Measurements from ENCODE around the gene ZFP57. TPM values are rescaled to one million over a fixed set of nuclear protein-coding genes. Genes with fewer than 3 reads are reported as not detected.

The ZFP57 gene
- total and polyA plus RNA-seq, 10 of the 15 experiments (the other 5 are each of a cell fraction or from before 2014, with no cell fraction given) = not detected

- 0 out of 4 replicates have a peak, but pooled peaks of 1 of the 2 experiments have one; percentile 27 for TF ChIP-seq EP300 (IDR thresholded peaks at IDR 0.05; ENCODE audit: borderline replicate concordance in 1 of 2, control insufficient read depth in 1 of 2, low read depth in 2 of 2, low read length in 2 of 2)
- TF ChIP-seq ZBED1 (IDR thresholded peaks at IDR 0.05; ENCODE audit: borderline replicate concordance) = no peak
- TF ChIP-seq CBX5 (IDR thresholded peaks at IDR 0.05; ENCODE audit: low read depth) = no peak
- TF ChIP-seq, protein P1, sequence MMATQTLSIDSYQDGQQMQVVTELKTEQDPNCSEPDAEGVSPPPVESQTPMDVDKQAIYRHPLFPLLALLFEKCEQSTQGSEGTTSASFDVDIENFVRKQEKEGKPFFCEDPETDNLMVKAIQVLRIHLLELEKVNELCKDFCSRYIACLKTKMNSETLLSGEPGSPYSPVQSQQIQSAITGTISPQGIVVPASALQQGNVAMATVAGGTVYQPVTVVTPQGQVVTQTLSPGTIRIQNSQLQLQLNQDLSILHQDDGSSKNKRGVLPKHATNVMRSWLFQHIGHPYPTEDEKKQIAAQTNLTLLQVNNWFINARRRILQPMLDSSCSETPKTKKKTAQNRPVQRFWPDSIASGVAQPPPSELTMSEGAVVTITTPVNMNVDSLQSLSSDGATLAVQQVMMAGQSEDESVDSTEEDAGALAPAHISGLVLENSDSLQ (IDR thresholded peaks at IDR 0.05) = no peak
- TF ChIP-seq, protein P2, sequence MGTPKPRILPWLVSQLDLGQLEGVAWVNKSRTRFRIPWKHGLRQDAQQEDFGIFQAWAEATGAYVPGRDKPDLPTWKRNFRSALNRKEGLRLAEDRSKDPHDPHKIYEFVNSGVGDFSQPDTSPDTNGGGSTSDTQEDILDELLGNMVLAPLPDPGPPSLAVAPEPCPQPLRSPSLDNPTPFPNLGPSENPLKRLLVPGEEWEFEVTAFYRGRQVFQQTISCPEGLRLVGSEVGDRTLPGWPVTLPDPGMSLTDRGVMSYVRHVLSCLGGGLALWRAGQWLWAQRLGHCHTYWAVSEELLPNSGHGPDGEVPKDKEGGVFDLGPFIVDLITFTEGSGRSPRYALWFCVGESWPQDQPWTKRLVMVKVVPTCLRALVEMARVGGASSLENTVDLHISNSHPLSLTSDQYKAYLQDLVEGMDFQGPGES (IDR thresholded peaks at IDR 0.05) = 0 out of 2 replicates have a peak, but pooled peaks have one; percentile 39
- peak; percentile 76 to 85; a peak in 3 of 4 replicates for TF ChIP-seq IKZF2 (IDR thresholded peaks at IDR 0.05)
- no peak for TF ChIP-seq DPF2 (IDR thresholded peaks at IDR 0.05)
- TF ChIP-seq YY1 (IDR thresholded peaks at IDR 0.05; ENCODE audit: low read depth, low read length) = peak; percentile 82
- no peak for TF ChIP-seq RB1 (IDR thresholded peaks at IDR 0.05; ENCODE audit: borderline replicate concordance)
- TF ChIP-seq CBX3 (IDR thresholded peaks at IDR 0.05; ENCODE audit: borderline replicate concordance, low read depth) = no peak
- TF ChIP-seq CHD4 (IDR thresholded peaks at IDR 0.05) = no peak
- peak; percentile 2; the same call in 1 of the 2 replicates for TF ChIP-seq PAX5 (IDR thresholded peaks at IDR 0.05; ENCODE audit: borderline replicate concordance, low read depth, low read length)
- TF ChIP-seq KDM1A (IDR thresholded peaks at IDR 0.05; ENCODE audit: borderline replicate concordance) = no peak
- TF ChIP-seq USF2 (IDR thresholded peaks at IDR 0.05; ENCODE audit: borderline replicate concordance, low read depth, low read length) = no peak
- TF ChIP-seq ZNF622 (IDR thresholded peaks at IDR 0.05) = no peak
- TF ChIP-seq EED (IDR thresholded peaks at IDR 0.05; ENCODE audit: low read depth) = 0 out of 2 replicates have a peak, but pooled peaks have one; percentile 47
- TF ChIP-seq, protein P3, sequence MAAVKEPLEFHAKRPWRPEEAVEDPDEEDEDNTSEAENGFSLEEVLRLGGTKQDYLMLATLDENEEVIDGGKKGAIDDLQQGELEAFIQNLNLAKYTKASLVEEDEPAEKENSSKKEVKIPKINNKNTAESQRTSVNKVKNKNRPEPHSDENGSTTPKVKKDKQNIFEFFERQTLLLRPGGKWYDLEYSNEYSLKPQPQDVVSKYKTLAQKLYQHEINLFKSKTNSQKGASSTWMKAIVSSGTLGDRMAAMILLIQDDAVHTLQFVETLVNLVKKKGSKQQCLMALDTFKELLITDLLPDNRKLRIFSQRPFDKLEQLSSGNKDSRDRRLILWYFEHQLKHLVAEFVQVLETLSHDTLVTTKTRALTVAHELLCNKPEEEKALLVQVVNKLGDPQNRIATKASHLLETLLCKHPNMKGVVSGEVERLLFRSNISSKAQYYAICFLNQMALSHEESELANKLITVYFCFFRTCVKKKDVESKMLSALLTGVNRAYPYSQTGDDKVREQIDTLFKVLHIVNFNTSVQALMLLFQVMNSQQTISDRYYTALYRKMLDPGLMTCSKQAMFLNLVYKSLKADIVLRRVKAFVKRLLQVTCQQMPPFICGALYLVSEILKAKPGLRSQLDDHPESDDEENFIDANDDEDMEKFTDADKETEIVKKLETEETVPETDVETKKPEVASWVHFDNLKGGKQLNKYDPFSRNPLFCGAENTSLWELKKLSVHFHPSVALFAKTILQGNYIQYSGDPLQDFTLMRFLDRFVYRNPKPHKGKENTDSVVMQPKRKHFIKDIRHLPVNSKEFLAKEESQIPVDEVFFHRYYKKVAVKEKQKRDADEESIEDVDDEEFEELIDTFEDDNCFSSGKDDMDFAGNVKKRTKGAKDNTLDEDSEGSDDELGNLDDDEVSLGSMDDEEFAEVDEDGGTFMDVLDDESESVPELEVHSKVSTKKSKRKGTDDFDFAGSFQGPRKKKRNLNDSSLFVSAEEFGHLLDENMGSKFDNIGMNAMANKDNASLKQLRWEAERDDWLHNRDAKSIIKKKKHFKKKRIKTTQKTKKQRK (IDR thresholded peaks at IDR 0.05; ENCODE audit: low read depth, low read length) = no peak
- TF ChIP-seq KAT2A (conservative IDR thresholded peaks at IDR 0.05; ENCODE audit: control insufficient read depth, low read depth, low read length) = no peak
- TF ChIP-seq RELA (IDR thresholded peaks at IDR 0.05; ENCODE audit: borderline replicate concordance, partially characterized antibody) = no peak
- TF ChIP-seq, protein P4, sequence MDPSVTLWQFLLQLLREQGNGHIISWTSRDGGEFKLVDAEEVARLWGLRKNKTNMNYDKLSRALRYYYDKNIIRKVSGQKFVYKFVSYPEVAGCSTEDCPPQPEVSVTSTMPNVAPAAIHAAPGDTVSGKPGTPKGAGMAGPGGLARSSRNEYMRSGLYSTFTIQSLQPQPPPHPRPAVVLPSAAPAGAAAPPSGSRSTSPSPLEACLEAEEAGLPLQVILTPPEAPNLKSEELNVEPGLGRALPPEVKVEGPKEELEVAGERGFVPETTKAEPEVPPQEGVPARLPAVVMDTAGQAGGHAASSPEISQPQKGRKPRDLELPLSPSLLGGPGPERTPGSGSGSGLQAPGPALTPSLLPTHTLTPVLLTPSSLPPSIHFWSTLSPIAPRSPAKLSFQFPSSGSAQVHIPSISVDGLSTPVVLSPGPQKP (IDR thresholded peaks at IDR 0.05; ENCODE audit: low read depth, low read length) = no peak
- TF ChIP-seq, protein P5, sequence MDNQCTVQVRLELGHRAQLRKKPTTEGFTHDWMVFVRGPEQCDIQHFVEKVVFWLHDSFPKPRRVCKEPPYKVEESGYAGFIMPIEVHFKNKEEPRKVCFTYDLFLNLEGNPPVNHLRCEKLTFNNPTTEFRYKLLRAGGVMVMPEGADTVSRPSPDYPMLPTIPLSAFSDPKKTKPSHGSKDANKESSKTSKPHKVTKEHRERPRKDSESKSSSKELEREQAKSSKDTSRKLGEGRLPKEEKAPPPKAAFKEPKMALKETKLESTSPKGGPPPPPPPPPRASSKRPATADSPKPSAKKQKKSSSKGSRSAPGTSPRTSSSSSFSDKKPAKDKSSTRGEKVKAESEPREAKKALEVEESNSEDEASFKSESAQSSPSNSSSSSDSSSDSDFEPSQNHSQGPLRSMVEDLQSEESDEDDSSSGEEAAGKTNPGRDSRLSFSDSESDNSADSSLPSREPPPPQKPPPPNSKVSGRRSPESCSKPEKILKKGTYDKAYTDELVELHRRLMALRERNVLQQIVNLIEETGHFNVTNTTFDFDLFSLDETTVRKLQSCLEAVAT (IDR thresholded peaks at IDR 0.05) = peak; percentile 76; the same call in 1 of the 2 replicates
- no peak for TF ChIP-seq MTA3 (IDR thresholded peaks at IDR 0.05; ENCODE audit: borderline replicate concordance, low read length)
- no peak for TF ChIP-seq HDGF (IDR thresholded peaks at IDR 0.05)
Measured at GRCh38 chr6:29723262-29723665, 42.3 kb upstream of the ZFP57 start, which contains the start of gene HLA-F (continued).
